D341Med (cell line): ENCODE results near the gene CHRM1.
"Not testable (repeated sequence)": the region's sequence is repeated elsewhere in the genome, so short reads cannot be mapped to it uniquely, and the experiment has no call there.

Experiments
- DNase-seq: peaks from one replicate; pipeline ENCODE4 v3.0.0; 2012; ENCODE audit warnings: low spot score

Gene CHRM1

GRCh38 chr11:62921201-62921572, at the start of gene CHRM1:
Gene CHRM1 (minus strand): TSS chr11:62921363. CDS start chr11:62911100, 10,263 bp downstream.
- no peak for DNase-seq

GRCh38 chr11:62965574-62965973, 44.4 kb upstream of the CHRM1 start:
- no peak for DNase-seq

- no peak for DNase-seq
Measured at GRCh38 chr11:62962391-62962790, 41.2 kb upstream of the CHRM1 start.

GRCh38 chr11:62961017-62961570, 39.9 kb upstream of the CHRM1 start:
- DNase-seq: no peak

GRCh38 chr11:62959422-62959980, 38.3 kb upstream of the CHRM1 start:
- DNase-seq: no peak

- DNase-seq: no peak
Measured at GRCh38 chr11:62958547-62959421, 37.6 kb upstream of the CHRM1 start.

GRCh38 chr11:62957147-62957546, 36.0 kb upstream of the CHRM1 start:
- no peak for DNase-seq

GRCh38 chr11:62954478-62954877, 33.3 kb upstream of the CHRM1 start:
- no peak for DNase-seq

GRCh38 chr11:62953811-62954210, 32.6 kb upstream of the CHRM1 start:
- no peak for DNase-seq

GRCh38 chr11:62948765-62949320, 27.7 kb upstream of the CHRM1 start:
- no peak for DNase-seq

GRCh38 chr11:62945538-62945937, 24.4 kb upstream of the CHRM1 start:
- DNase-seq: not testable (repeated sequence)

- DNase-seq: not testable (repeated sequence)
Measured at GRCh38 chr11:62937528-62937927, 16.4 kb upstream of the CHRM1 start.

- no peak for DNase-seq
Measured at GRCh38 chr11:62934496-62934785, 13.3 kb upstream of the CHRM1 start.

GRCh38 chr11:62933750-62934495, 12.8 kb upstream of the CHRM1 start:
- DNase-seq: no peak

GRCh38 chr11:62933285-62933684, 12.1 kb upstream of the CHRM1 start:
- DNase-seq: no peak

- DNase-seq: no peak
Measured at GRCh38 chr11:62931499-62932278, 10.5 kb upstream of the CHRM1 start.

- no peak for DNase-seq
Measured at GRCh38 chr11:62930666-62931065, 9.5 kb upstream of the CHRM1 start.

GRCh38 chr11:62930157-62930556, 9.0 kb upstream of the CHRM1 start:
- no peak for DNase-seq

- no peak for DNase-seq
Measured at GRCh38 chr11:62928011-62928410, 6.8 kb upstream of the CHRM1 start.

- no peak for DNase-seq
Measured at GRCh38 chr11:62926680-62927455, 5.7 kb upstream of the CHRM1 start.
